PC-3 (cell line): ENCODE results near the gene KCNG4.

Experiments used
- CTCF ChIP-seq: fragments of 300-600 bp; sonication (generic); conservative IDR thresholded peaks from 2 replicates; pipeline ENCODE4 v1.5.1; 2017; ENCODE audit warnings: antibody characterized with exemption, low read depth, mild to moderate bottlenecking, low read length
- EZH2 ChIP-seq: fragments of 300-600 bp; sonication (generic); IDR thresholded peaks from one replicate; pipeline ENCODE4 v1.6.1; 2017; ENCODE audit warnings: antibody characterized with exemption, mild to moderate bottlenecking, low read length; ENCODE audit not compliant: unreplicated experiment

GRCh38 chr16:84288902-84289301 lies 49.1 kb upstream of the KCNG4 start:
- TF ChIP-seq CTCF (no peak), EZH2 (no peak)
